ENCODE results near the gene EIF5AL1.

Gene EIF5AL1

GRCh38 chr10:79475119-79475653 lies 37.1 kb upstream of the EIF5AL1 start:
- Histone ChIP-seq H3K27me3 (ENCODE audit: control insufficient read depth in 1 of 2, insufficient read depth in 2 of 2, low read length in 2 of 2) (no peaks in the 10 kb centered on the region), H3K36me3 (ENCODE audit: insufficient read depth, low read length) (no peaks in the 10 kb centered on the region), H3K27ac (ENCODE audit: low read depth, low read length) (no peak overlapping the region), H3K9ac (ENCODE audit: low read length) (no peak overlapping the region), H3K9me3 (ENCODE audit: low read length) (no peaks in the 10 kb centered on the region), H3K4me3 (ENCODE audit: low read depth in 1 of 2, low read length in 2 of 2) (no peak overlapping the region), H3K4me1 (ENCODE audit: insufficient read depth, low read length) (peaks cover 4% of the 10 kb centered on the region)

- no peaks in the 10 kb centered on the region for H3K36me3 ChIP-seq (ENCODE audit: insufficient read depth, low read length)
- peaks cover 4% of the 10 kb centered on the region for H3K4me1 ChIP-seq (ENCODE audit: insufficient read depth, low read length)
- H3K9ac ChIP-seq (ENCODE audit: low read length) = no peak overlapping the region
- no peak overlapping the region for H3K4me3 ChIP-seq (ENCODE audit: low read depth in 1 of 2, low read length in 2 of 2)
- no peaks in the 10 kb centered on the region for H3K9me3 ChIP-seq (ENCODE audit: low read length)
- H3K27me3 ChIP-seq (ENCODE audit: control insufficient read depth in 1 of 2, insufficient read depth in 2 of 2, low read length in 2 of 2) = no peaks in the 10 kb centered on the region
- H3K27ac ChIP-seq (ENCODE audit: low read depth, low read length) = no peak overlapping the region
Observed at GRCh38 chr10:79475877-79476276, 36.5 kb upstream of the EIF5AL1 start.

- H3K4me3 ChIP-seq (ENCODE audit: low read depth in 1 of 2, low read length in 2 of 2) = no peak overlapping the region
- H3K27ac ChIP-seq (ENCODE audit: low read depth, low read length) = no peak overlapping the region
- peaks cover 4% of the 10 kb centered on the region for H3K4me1 ChIP-seq (ENCODE audit: insufficient read depth, low read length)
- no peaks in the 10 kb centered on the region for H3K9me3 ChIP-seq (ENCODE audit: low read length)
- no peak overlapping the region for H3K9ac ChIP-seq (ENCODE audit: low read length)
- H3K27me3 ChIP-seq (ENCODE audit: control insufficient read depth in 1 of 2, insufficient read depth in 2 of 2, low read length in 2 of 2) = no peaks in the 10 kb centered on the region
- no peaks in the 10 kb centered on the region for H3K36me3 ChIP-seq (ENCODE audit: insufficient read depth, low read length)
Observed at GRCh38 chr10:79476645-79477044, 35.7 kb upstream of the EIF5AL1 start.

- Histone ChIP-seq H3K27ac (ENCODE audit: low read depth, low read length) (no peak overlapping the region), H3K9ac (ENCODE audit: low read length) (no peak overlapping the region), H3K9me3 (ENCODE audit: low read length) (no peaks in the 10 kb centered on the region), H3K4me1 (ENCODE audit: insufficient read depth, low read length) (peaks cover 4% of the 10 kb centered on the region), H3K4me3 (ENCODE audit: low read depth in 1 of 2, low read length in 2 of 2) (no peak overlapping the region), H3K36me3 (ENCODE audit: insufficient read depth, low read length) (no peaks in the 10 kb centered on the region), H3K27me3 (ENCODE audit: control insufficient read depth in 1 of 2, insufficient read depth in 2 of 2, low read length in 2 of 2) (no peaks in the 10 kb centered on the region)
Observed at GRCh38 chr10:79477456-79477855, 34.9 kb upstream of the EIF5AL1 start.

GRCh38 chr10:79479283-79479909 lies 32.9 kb upstream of the EIF5AL1 start:
- Histone ChIP-seq H3K4me1 (ENCODE audit: insufficient read depth, low read length) (no peaks in the 10 kb centered on the region), H3K9ac (ENCODE audit: low read length) (no peak overlapping the region), H3K36me3 (ENCODE audit: insufficient read depth, low read length) (no peaks in the 10 kb centered on the region)

GRCh38 chr10:79482304-79482703 lies 30.0 kb upstream of the EIF5AL1 start:
- no peak overlapping the region for H3K27ac ChIP-seq (ENCODE audit: low read depth, low read length)
- no peak overlapping the region for H3K4me3 ChIP-seq (ENCODE audit: low read depth in 1 of 2, low read length in 2 of 2)
- H3K9me3 ChIP-seq (ENCODE audit: low read length) = no peaks in the 10 kb centered on the region
- H3K27me3 ChIP-seq (ENCODE audit: control insufficient read depth in 1 of 2, insufficient read depth in 2 of 2, low read length in 2 of 2) = no peaks in the 10 kb centered on the region
- peaks cover 2% of the 10 kb centered on the region for H3K4me1 ChIP-seq (ENCODE audit: insufficient read depth, low read length)
- no peak overlapping the region for H3K9ac ChIP-seq (ENCODE audit: low read length)
- no peaks in the 10 kb centered on the region for H3K36me3 ChIP-seq (ENCODE audit: insufficient read depth, low read length)

More at GRCh38 chr10:79479283-79479909, 32.9 kb upstream of the EIF5AL1 start:
- Histone ChIP-seq H3K9me3 (ENCODE audit: low read length) (no peaks in the 10 kb centered on the region), H3K27ac (ENCODE audit: low read depth, low read length) (no peak overlapping the region), H3K4me3 (ENCODE audit: low read depth in 1 of 2, low read length in 2 of 2) (no peak overlapping the region), H3K27me3 (ENCODE audit: control insufficient read depth in 1 of 2, insufficient read depth in 2 of 2, low read length in 2 of 2) (no peaks in the 10 kb centered on the region)

GRCh38 chr10:79482741-79483140 lies 29.6 kb upstream of the EIF5AL1 start:
- no peak overlapping the region for H3K27ac ChIP-seq (ENCODE audit: low read depth, low read length)
- no peaks in the 10 kb centered on the region for H3K9me3 ChIP-seq (ENCODE audit: low read length)
- H3K27me3 ChIP-seq (ENCODE audit: control insufficient read depth in 1 of 2, insufficient read depth in 2 of 2, low read length in 2 of 2) = no peaks in the 10 kb centered on the region
- H3K4me1 ChIP-seq (ENCODE audit: insufficient read depth, low read length) = peaks cover 6% of the 10 kb centered on the region
- H3K4me3 ChIP-seq (ENCODE audit: low read depth in 1 of 2, low read length in 2 of 2) = no peak overlapping the region
- no peaks in the 10 kb centered on the region for H3K36me3 ChIP-seq (ENCODE audit: insufficient read depth, low read length)
- H3K9ac ChIP-seq (ENCODE audit: low read length) = no peak overlapping the region

GRCh38 chr10:79483299-79483698 lies 29.0 kb upstream of the EIF5AL1 start:
- Histone ChIP-seq H3K4me1 (ENCODE audit: insufficient read depth, low read length) (peaks cover 12% of the 10 kb centered on the region), H3K36me3 (ENCODE audit: insufficient read depth, low read length) (no peaks in the 10 kb centered on the region), H3K4me3 (ENCODE audit: low read depth in 1 of 2, low read length in 2 of 2) (no peak overlapping the region), H3K27ac (ENCODE audit: low read depth, low read length) (no peak overlapping the region), H3K9ac (ENCODE audit: low read length) (no peak overlapping the region), H3K9me3 (ENCODE audit: low read length) (no peaks in the 10 kb centered on the region), H3K27me3 (ENCODE audit: control insufficient read depth in 1 of 2, insufficient read depth in 2 of 2, low read length in 2 of 2) (no peaks in the 10 kb centered on the region)

GRCh38 chr10:79483948-79484347 lies 28.4 kb upstream of the EIF5AL1 start:
- H3K27ac ChIP-seq (ENCODE audit: low read depth, low read length) = no peak overlapping the region

GRCh38 chr10:79484476-79484875 lies 27.9 kb upstream of the EIF5AL1 start:
- H3K4me3 ChIP-seq (ENCODE audit: low read depth in 1 of 2, low read length in 2 of 2) = no peak overlapping the region
- H3K9ac ChIP-seq (ENCODE audit: low read length) = no peak overlapping the region
- H3K27me3 ChIP-seq (ENCODE audit: control insufficient read depth in 1 of 2, insufficient read depth in 2 of 2, low read length in 2 of 2) = no peaks in the 10 kb centered on the region
- no peaks in the 10 kb centered on the region for H3K9me3 ChIP-seq (ENCODE audit: low read length)
- H3K27ac ChIP-seq (ENCODE audit: low read depth, low read length) = no peak overlapping the region
- H3K36me3 ChIP-seq (ENCODE audit: insufficient read depth, low read length) = no peaks in the 10 kb centered on the region
- H3K4me1 ChIP-seq (ENCODE audit: insufficient read depth, low read length) = peaks cover 18% of the 10 kb centered on the region

More at GRCh38 chr10:79483948-79484347, 28.4 kb upstream of the EIF5AL1 start:
- H3K9me3 ChIP-seq (ENCODE audit: low read length) = no peaks in the 10 kb centered on the region
- no peak overlapping the region for H3K9ac ChIP-seq (ENCODE audit: low read length)
- H3K27me3 ChIP-seq (ENCODE audit: control insufficient read depth in 1 of 2, insufficient read depth in 2 of 2, low read length in 2 of 2) = no peaks in the 10 kb centered on the region
- peaks cover 18% of the 10 kb centered on the region for H3K4me1 ChIP-seq (ENCODE audit: insufficient read depth, low read length)
- no peak overlapping the region for H3K4me3 ChIP-seq (ENCODE audit: low read depth in 1 of 2, low read length in 2 of 2)
- H3K36me3 ChIP-seq (ENCODE audit: insufficient read depth, low read length) = no peaks in the 10 kb centered on the region

- Histone ChIP-seq H3K27me3 (ENCODE audit: control insufficient read depth in 1 of 2, insufficient read depth in 2 of 2, low read length in 2 of 2) (no peaks in the 10 kb centered on the region), H3K4me3 (ENCODE audit: low read depth in 1 of 2, low read length in 2 of 2) (no peak overlapping the region), H3K9ac (ENCODE audit: low read length) (no peak overlapping the region), H3K4me1 (ENCODE audit: insufficient read depth, low read length) (peaks cover 26% of the 10 kb centered on the region), H3K9me3 (ENCODE audit: low read length) (no peaks in the 10 kb centered on the region), H3K36me3 (ENCODE audit: insufficient read depth, low read length) (no peaks in the 10 kb centered on the region), H3K27ac (ENCODE audit: low read depth, low read length) (no peak overlapping the region)
Observed at GRCh38 chr10:79487296-79488194, 24.8 kb upstream of the EIF5AL1 start.
